Astrocyte of the spinal cord (primary cell): ENCODE data around the gene PARD6B.
"Not testable (repeated sequence)": the region's sequence is repeated elsewhere in the genome, so short reads cannot be mapped to it uniquely, and the experiment has no call there.

Experiments
- DNase-seq: peaks from one replicate; pipeline ENCODE4 v3.0.0; 2011; ENCODE audit warnings: low read depth, low spot score
- H3K4me3 ChIP-seq: 2 replicates; pipeline ENCODE4 v1.5.1; 2011; ENCODE audit warnings: low read depth, mild to moderate bottlenecking, low read length, moderate library complexity
- CTCF ChIP-seq: IDR thresholded peaks from 2 replicates; pipeline ENCODE4 v1.5.1; 2012; ENCODE audit warnings: low read depth, mild to moderate bottlenecking, low read length, inconsistent platforms
- in situ Hi-C: cut with HindIII; loops from 2 replicates; pipeline ENCODE4 v1.10.0; 2017; ENCODE audit warnings: low sequenced_read_pairs

The PARD6B gene

GRCh38 chr20:50794181-50794845, 62.9 kb downstream of the PARD6B start:
- no peak for TF ChIP-seq CTCF
- in situ Hi-C loops = no loop called here
- DNase-seq = no peak
- peak overlapping the region; percentile 37 for H3K4me3 ChIP-seq

GRCh38 chr20:50794846-50795634, 63.7 kb downstream of the PARD6B start, which contains the start of gene BCAS4:
Gene BCAS4, plus strand, starts transcription at chr20:50795061. Its CDS starts 23 bp downstream, at chr20:50795084.
- peak within 1 kb of the TSS; percentile 81 for H3K4me3 ChIP-seq
- peak; percentile 70 for DNase-seq
- peak; percentile 66 for TF ChIP-seq CTCF
- in situ Hi-C loops = no loop called here

DNA sequence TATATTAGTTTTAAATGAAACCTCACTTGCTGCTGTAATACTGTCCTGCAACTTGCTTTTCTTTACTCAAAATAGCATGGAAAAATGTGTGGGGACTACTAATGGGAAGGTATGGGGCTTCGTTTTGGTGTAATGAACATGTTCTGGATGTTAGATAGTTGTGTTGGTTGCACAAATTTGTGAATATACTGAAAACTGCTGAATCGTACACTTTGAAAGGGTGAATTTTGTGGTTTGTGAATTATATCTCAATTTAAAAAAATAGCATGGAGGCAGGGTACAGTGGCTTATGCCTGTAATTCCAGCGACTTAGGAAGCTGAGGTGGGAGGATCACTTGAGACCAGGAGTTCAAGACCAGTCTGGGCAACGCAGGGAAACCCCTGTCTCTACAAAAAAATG, 65.8 kb downstream of the PARD6B start:
- DNase-seq = no peak
- H3K4me3 ChIP-seq = no peak overlapping the region
- in situ Hi-C loops = no loop called here
- no peak for TF ChIP-seq CTCF

DNA sequence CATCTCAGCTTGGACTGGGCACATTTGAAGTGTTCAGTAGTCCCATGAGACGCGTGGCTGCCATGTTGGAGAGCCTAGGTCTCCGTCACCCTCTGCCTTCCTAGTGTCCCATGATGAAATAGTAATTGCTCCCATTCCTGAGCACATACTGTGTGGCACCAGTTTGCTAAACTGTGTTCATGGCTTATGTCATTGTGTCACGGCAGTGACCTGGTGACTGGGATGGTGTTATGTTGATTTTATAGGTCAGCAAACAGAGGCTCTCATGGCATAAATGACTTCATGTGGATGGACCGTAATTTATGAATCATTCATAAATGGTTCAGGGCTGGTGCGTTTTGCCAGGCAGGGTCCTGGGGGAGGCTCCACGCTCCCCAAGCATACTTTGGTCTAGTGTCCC, 67.3 kb downstream of the PARD6B start:
- no peak for TF ChIP-seq CTCF
- H3K4me3 ChIP-seq = no peak overlapping the region
- in situ Hi-C loops = no loop called here
- no peak for DNase-seq

GRCh38 chr20:50799176-50799889, 68.0 kb downstream of the PARD6B start:
- no peak overlapping the region for H3K4me3 ChIP-seq
- no peak for DNase-seq
- in situ Hi-C loops = no loop called here
- TF ChIP-seq CTCF = no peak

DNA sequence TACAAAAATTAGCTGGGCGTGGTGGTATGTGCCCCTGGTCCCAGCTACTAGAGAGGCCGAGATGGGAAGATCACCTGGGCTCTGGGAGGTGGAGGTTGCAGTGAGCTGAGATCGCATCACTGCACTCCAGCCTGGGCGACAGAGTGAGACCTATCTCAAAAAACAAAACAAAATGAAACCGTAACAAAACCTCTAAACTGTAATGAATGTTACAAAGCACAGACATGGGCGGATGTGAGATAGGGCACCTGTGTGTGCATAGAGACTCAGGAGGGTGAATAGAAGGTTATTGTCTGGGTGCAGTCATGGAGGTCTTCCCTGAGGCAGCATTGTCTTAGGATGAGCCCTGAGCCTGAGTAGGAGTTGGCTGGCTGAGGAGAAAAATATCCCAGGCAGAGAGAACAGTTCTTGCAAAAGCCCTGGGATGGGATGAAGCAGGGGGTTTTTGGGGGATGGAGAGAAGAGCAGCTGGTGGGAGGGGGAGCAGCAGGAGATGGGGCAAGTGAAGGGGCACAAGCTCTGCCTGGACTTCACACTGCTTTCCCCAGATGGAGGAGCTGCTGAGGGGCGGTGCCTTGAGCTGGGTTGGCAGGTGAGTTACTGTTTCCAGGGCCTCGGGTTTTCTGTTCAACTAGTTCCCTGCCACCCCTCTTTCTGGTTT, 68.6 kb downstream of the PARD6B start:
- TF ChIP-seq CTCF = no peak
- H3K4me3 ChIP-seq = no peak overlapping the region
- DNase-seq = no peak
- in situ Hi-C loops = no loop called here

GRCh38 chr20:50800986-50801746, 69.8 kb downstream of the PARD6B start:
- in situ Hi-C loops, H3K4me3 ChIP-seq, DNase-seq: not testable (repeated sequence)
